Endometrial microvascular endothelial cells (primary cell): Measurements from ENCODE around the gene HLA-E. TPM values are rescaled to one million over a fixed set of nuclear protein-coding genes. Genes with fewer than 3 reads are reported as not detected.
"Not testable (repeated sequence)": the region's sequence is repeated elsewhere in the genome, so short reads cannot be mapped to it uniquely, and the experiment has no call there.

Experiments used
- in situ Hi-C: cut with HindIII; loops from 2 replicates; pipeline ENCODE4 v1.10.0; 2017; ENCODE audit warnings: low sequenced_read_pairs, low pct_unique_long_range_greater_than_20kb; ENCODE audit errors: inconsistent ontology term
- total RNA-seq: library from RNA; depleted of rRNA; stranded (reverse); fragments of >200 nt; gene quantifications from one replicate; pipeline ENCODE4 v1.2.3, GENCODE V29; 2015; ENCODE audit errors: inconsistent ontology term

The HLA-E gene
- total RNA-seq, 1 donor from 2014 or later, result 514 TPM

DNA sequence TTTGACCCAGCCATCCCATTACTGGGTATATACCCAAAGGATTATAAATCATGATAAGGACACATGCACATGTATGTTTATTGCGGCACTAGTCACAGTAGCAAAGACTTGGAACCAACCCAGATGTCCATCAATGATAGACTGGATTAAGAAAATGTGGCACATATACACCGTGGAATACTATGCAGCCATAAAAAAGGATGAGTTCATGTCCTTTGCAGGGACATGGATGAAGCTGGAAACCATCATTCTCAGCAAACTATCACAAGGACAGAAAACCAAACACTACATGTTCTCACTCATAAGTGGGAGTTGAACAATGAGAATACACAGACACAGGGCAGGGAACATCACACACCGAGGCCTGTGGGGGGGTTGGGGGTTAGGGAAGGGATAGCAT lies 37.1 kb downstream of the HLA-E start:
- in situ Hi-C loops, result not testable (repeated sequence)

DNA sequence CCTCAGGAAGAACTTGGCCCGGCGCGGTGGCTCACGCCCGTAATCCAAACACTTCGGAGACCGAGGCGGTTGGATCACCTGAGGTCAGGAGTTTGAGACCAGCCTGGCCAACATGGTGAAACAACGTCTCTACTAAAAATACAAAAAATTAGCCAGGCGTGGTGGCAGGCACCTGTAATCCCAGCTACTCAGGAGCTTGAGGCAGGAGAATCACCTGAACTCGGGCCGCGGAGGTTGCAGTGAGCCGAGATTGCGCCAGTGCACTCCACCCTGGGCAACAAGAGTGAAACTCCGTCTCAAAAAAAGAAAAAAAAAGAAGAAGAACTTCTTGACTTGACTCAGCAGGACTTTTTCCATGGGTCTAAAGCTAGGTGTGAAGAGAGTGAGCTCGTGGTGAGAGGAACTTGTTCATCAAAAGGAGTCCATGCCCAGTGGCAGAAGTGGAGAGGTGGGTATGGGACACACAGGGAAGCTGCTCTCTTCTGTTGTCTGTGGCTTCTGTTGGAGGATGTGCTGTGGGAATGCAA lies 40.1 kb downstream of the HLA-E start:
- in situ Hi-C loops, result not testable (repeated sequence)

DNA sequence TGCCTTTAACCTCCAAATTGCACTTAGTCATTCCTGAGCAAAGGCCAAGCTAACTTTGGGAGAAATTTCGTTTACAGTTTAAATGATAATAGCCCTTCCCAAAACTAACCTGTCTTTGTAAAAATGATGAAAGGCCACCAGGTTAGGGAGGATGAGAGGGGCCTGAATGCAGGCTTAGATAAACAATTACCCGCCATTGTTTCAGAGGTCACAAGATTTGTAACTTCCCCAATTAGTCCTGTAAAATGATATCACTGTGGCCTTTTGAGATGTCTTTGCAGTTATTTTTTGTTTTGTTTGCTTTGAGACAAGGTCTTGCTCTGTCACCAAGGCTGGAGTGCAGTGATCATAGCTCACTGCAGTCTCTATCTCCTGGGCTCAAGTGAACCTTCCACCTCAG lies 40.7 kb downstream of the HLA-E start:
- in situ Hi-C loops, result no loop called here

DNA sequence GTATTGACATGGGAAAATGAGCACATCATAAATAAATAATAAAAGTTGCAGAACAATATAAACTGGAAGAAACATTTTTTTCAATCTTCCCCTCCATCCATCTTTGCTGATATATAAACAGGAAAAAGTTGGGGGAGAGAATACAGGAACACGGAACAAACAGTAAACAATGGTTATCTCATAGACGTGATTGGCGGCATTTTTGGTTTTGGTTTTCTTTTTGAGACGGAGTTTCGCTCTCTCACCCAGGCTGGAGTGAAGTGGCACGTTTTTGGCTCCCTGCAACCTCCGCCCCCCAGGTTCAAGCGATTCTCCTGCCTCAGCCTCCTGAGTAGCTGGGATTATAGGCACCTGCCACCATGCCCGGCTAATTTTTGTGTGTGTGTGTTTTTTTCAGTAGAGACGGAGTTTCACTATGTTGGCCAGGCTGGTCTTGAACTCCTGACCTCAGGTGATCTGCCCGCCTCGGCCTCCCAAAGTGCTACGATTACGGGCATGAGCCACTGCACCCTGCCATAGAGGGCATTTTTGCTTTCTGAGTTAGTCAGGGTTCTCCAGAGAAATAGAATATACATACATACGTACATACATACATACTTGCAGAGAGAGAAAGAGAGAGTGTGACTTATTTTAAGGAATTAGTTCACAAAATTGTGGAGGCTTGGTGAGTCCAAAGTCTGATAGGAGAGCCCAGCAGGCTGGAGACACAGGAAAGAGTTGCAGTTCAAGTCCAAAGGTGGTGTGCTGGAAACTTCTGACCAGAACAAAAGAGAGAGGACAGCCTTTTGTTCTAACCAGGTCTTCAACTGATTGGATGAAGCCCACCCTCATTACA lies 44.4 kb downstream of the HLA-E start:
- in situ Hi-C loops, result no loop called here

DNA sequence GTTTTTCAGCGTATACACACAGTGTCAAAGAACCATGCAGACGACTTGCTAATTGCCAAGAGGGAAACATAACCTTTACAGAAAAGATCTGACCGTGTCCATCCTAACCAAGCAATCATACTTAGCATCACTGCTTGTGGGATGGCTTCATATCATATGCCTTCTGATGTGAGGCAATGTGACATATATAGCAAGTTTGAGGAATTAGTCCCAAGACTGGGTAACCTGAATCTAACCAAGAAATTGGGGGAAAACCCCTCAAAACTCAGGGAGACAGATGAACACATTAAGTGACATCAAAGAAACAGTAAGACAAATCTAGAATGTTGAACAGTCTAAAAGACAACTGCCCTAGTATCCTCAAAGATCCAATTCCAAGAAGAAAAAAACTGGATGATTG lies 48.6 kb downstream of the HLA-E start:
- in situ Hi-C loops, result no loop called here

DNA sequence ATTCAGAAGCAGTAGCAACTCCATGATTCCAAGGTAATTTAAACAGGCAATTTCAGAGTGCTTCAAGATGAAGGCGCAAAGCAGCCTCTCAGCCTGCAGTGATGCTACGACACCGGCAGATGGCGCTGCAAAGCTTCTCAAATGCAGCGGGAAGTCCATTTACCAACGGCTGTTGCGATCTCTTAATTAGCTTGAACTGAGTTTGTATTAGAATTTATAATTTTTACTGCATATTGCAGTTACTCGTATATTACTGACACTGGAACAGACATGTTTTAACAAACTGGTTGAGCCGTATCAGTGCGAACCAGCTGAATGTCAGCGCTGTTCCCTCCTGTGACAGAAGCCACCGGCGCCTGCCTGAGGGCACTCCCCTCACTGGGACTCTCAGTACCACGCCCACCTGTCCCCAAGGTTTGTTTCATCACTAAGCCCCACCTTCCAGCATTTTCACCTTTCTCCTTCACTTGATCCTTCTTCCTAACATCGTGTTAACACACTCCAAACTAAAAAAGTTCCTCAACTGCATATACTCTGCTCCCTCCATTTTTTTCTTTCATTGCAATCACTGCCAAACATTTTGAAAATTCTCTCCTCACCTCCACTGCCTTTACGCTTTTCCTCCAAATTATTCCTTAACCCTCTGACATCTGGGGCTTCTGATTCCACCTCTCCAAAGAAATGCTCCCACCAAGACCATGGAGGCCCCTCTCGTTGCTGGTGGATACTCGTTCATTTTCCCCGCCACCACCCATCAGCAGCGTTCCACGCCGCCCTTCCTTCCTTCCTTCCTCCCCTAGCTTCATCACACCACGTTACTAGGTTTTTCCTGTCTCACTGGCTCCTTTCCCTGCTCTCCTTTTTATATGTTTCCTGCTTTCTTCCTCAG lies 52.5 kb downstream of the HLA-E start:
- in situ Hi-C loops, result loop anchor here (10.0 kb wide), 2 partner anchors 143 to 173 kb away; partner anchors contain the start of genes MDC1 and PPP1R18

DNA sequence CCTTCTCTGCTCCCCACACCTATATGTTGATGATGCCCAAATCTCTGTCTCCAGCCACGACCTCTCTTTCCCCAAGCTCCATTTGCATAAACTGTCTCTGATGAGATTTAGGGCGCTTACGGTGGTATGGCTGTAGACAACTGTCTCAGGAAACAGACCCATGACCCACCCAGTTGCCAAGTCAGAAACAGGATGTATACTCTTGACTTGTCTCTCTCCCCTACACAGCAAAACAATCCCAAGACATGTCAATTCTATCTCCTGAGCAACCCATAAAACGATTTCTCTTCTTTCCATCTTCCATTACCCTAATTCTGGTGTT lies 53.1 kb downstream of the HLA-E start:
- in situ Hi-C loops, result loop anchor here (10.0 kb wide), 2 partner anchors 142 to 172 kb away; partner anchors contain the start of genes MDC1 and PPP1R18

DNA sequence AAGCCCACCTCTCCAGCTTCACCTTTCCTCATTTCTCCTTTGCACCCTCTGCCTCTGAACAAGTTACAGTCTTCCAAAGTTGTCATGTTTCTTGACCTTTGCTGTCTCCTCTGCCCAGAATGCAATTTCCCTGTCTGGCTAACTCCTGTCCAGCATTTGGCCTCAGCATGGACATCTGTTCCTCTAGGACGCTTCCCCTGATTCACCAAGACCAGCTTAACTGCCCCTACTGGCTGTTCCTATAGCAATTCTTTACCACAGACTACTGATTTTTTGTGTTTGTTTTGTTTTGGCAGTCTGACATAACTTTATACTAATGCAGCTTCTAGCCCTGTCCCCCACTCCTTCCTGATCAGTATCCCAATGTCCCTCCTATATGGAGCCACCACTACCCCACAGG lies 53.6 kb downstream of the HLA-E start:
- in situ Hi-C loops, result loop anchor here (10.0 kb wide), 2 partner anchors 142 to 172 kb away; partner anchors contain the start of genes MDC1 and PPP1R18

Other genes with a start within 250 kb of the HLA-E start
- gene TRIM39, start 162.6 kb upstream of the HLA-E start, total RNA-seq, result 10.2 TPM
- gene RPP21, start 144.4 kb upstream of the HLA-E start, total RNA-seq, result 78.4 TPM
- gene GNL1, start 67.0 kb downstream of the HLA-E start, total RNA-seq, result 58.6 TPM
- 2.2 TPM for gene PRR3, start 67.8 kb downstream of the HLA-E start, total RNA-seq
- 35.9 TPM for gene ABCF1, start 81.9 kb downstream of the HLA-E start, total RNA-seq
- 25.4 TPM for gene PPP1R10, start 127.7 kb downstream of the HLA-E start, total RNA-seq
- 50.0 TPM for gene MRPS18B, start 128.3 kb downstream of the HLA-E start, total RNA-seq
- 4.1 TPM for gene ATAT1, start 137.4 kb downstream of the HLA-E start, total RNA-seq
- gene C6orf136, start 157.6 kb downstream of the HLA-E start, total RNA-seq, result 13.4 TPM
- 39.8 TPM for gene DHX16, start 183.5 kb downstream of the HLA-E start, total RNA-seq
- 86.2 TPM for gene PPP1R18, start 197.1 kb downstream of the HLA-E start, total RNA-seq
- 30.8 TPM for gene NRM, start 201.5 kb downstream of the HLA-E start, total RNA-seq
- 17.1 TPM for gene MDC1, start 227.8 kb downstream of the HLA-E start, total RNA-seq
- gene TUBB, start 230.8 kb downstream of the HLA-E start, total RNA-seq, result 1,274 TPM